ENCODE data around the gene HDHD3.
"Not testable (repeated sequence)": the region's sequence is repeated elsewhere in the genome, so short reads cannot be mapped to it uniquely, and the experiment has no call there.

HDHD3 gene

GRCh38 chr9:113368982-113369854 is 7.6 kb downstream of the HDHD3 start:
- DNase-seq (ENCODE audit: extremely low read depth, low read depth): no peak
- TF ChIP-seq CTCF (IDR thresholded peaks at IDR 0.05; ENCODE audit: low read depth, low read length, missing control alignments): no peak
- H3K4me3 ChIP-seq (replicated peaks; ENCODE audit: low read depth, low read length): no peak overlapping the region

- no peak overlapping the region for H3K4me3 ChIP-seq (replicated peaks; ENCODE audit: low read depth, low read length)
- TF ChIP-seq CTCF (IDR thresholded peaks at IDR 0.05; ENCODE audit: low read depth, low read length, missing control alignments): no peak
- DNase-seq (ENCODE audit: extremely low read depth, low read depth): no peak
Measured at GRCh38 chr9:113368348-113368981, 8.3 kb downstream of the HDHD3 start.

- DNase-seq (ENCODE audit: extremely low read depth, low read depth); H3K4me3 ChIP-seq (replicated peaks; ENCODE audit: low read depth, low read length): not testable (repeated sequence)
Measured at GRCh38 chr9:113365652-113366051, 11.1 kb downstream of the HDHD3 start.

- no peak for TF ChIP-seq CTCF (IDR thresholded peaks at IDR 0.05; ENCODE audit: low read depth, low read length, missing control alignments)
- H3K4me3 ChIP-seq (replicated peaks; ENCODE audit: low read depth, low read length): no peak overlapping the region
- no peak for DNase-seq (ENCODE audit: extremely low read depth, low read depth)
Measured at GRCh38 chr9:113364951-113365350, 11.8 kb downstream of the HDHD3 start.

- no peak for DNase-seq (ENCODE audit: extremely low read depth, low read depth)
- TF ChIP-seq CTCF (IDR thresholded peaks at IDR 0.05; ENCODE audit: low read depth, low read length, missing control alignments): no peak
- H3K4me3 ChIP-seq (replicated peaks; ENCODE audit: low read depth, low read length): no peak overlapping the region
Measured at GRCh38 chr9:113363336-113363735, 13.4 kb downstream of the HDHD3 start.

- DNase-seq (ENCODE audit: extremely low read depth, low read depth): no peak
- no peak for TF ChIP-seq CTCF (IDR thresholded peaks at IDR 0.05; ENCODE audit: low read depth, low read length, missing control alignments)
- H3K4me3 ChIP-seq (replicated peaks; ENCODE audit: low read depth, low read length): no peak overlapping the region
Measured at GRCh38 chr9:113361304-113362018, 15.3 kb downstream of the HDHD3 start.

Measured in HFF-Myc (cell line).